Measurements from ENCODE around the gene CD81.

Gene CD81

GRCh38 chr11:2382936-2383851, 6.1 kb downstream of the CD81 start:
- TF ChIP-seq CTCF (IDR thresholded peaks at IDR 0.05; ENCODE audit: insufficient read depth, missing control alignments) = no peak
- DNase-seq (ENCODE audit: insufficient read length, low spot score) = no peak
- no peak for FAIRE-seq

- FAIRE-seq (no peak), DNase-seq (ENCODE audit: insufficient read length, low spot score) (no peak)
- no peak for TF ChIP-seq CTCF (IDR thresholded peaks at IDR 0.05; ENCODE audit: insufficient read depth, missing control alignments)
Measured at GRCh38 chr11:2383852-2384804, 7.0 kb downstream of the CD81 start.

GRCh38 chr11:2385156-2386151, 8.3 kb downstream of the CD81 start:
- FAIRE-seq (no peak), DNase-seq (ENCODE audit: insufficient read length, low spot score) (no peak)
- no peak for TF ChIP-seq CTCF (IDR thresholded peaks at IDR 0.05; ENCODE audit: insufficient read depth, missing control alignments)

GRCh38 chr11:2386591-2386990, 9.5 kb downstream of the CD81 start:
- no peak for TF ChIP-seq CTCF (IDR thresholded peaks at IDR 0.05; ENCODE audit: insufficient read depth, missing control alignments)
- DNase-seq (ENCODE audit: insufficient read length, low spot score) (no peak), FAIRE-seq (no peak)

GRCh38 chr11:2387266-2387987, 10.3 kb downstream of the CD81 start:
- DNase-seq (ENCODE audit: insufficient read length, low spot score) = no peak
- no peak for FAIRE-seq
- no peak for TF ChIP-seq CTCF (IDR thresholded peaks at IDR 0.05; ENCODE audit: insufficient read depth, missing control alignments)
